Measurements from ENCODE around the gene PPP1R27. TPM values are rescaled to one million over a fixed set of nuclear protein-coding genes. Genes with fewer than 3 reads are reported as not detected.

The PPP1R27 gene
- polyA plus RNA-seq, 1 experiment, result not detected

GRCh38 chr17:81865733-81866439 is 31.0 kb upstream of the PPP1R27 start:
- ChIA-PET POLR2A (no interaction called here), CTCF (interaction anchor here (0.7 to 0.9 kb wide), 2 partner anchors 147 to 182 kb away, joined by 3 to 4 read pairs; partner anchors contain the start of genes ARL16 and HGS)
- Histone ChIP-seq H3K27me3 (ENCODE audit: control insufficient read depth, insufficient read depth, low read length) (no peaks in the 10 kb centered on the region), H3K4me3 (ENCODE audit: low read depth, low read length) (no peak overlapping the region), H3K36me3 (ENCODE audit: control insufficient read depth, insufficient read depth, low read length) (peaks cover 30% of the 10 kb centered on the region)
- no peak for DNase-seq (ENCODE audit: low read depth)
- TF ChIP-seq, protein P1, sequence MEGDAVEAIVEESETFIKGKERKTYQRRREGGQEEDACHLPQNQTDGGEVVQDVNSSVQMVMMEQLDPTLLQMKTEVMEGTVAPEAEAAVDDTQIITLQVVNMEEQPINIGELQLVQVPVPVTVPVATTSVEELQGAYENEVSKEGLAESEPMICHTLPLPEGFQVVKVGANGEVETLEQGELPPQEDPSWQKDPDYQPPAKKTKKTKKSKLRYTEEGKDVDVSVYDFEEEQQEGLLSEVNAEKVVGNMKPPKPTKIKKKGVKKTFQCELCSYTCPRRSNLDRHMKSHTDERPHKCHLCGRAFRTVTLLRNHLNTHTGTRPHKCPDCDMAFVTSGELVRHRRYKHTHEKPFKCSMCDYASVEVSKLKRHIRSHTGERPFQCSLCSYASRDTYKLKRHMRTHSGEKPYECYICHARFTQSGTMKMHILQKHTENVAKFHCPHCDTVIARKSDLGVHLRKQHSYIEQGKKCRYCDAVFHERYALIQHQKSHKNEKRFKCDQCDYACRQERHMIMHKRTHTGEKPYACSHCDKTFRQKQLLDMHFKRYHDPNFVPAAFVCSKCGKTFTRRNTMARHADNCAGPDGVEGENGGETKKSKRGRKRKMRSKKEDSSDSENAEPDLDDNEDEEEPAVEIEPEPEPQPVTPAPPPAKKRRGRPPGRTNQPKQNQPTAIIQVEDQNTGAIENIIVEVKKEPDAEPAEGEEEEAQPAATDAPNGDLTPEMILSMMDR (IDR thresholded peaks at IDR 0.05; ENCODE audit: insufficient read depth, low read depth, low read length), result no peak

DNA sequence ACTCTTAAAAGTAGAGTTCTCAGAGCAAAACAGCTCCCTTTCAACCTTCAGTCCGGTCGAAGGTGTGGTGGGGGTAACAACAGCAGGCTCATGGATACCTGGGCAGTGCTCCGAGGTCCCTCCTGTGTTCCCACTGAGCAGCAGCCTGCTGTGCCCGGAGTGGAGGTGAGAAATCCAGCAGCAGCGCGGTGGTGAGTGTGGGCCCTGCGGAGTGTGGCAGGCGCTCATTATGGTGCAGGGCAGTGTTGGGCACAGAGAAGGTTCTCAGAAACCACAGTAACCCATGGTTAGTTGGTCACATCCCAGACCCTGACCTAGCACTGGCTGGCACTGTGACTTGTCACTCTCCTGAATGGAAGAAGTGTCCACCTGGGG is 30.5 kb upstream of the PPP1R27 start:
- TF ChIP-seq, protein P1 (IDR thresholded peaks at IDR 0.05; ENCODE audit: insufficient read depth, low read depth, low read length), result no peak
- DNase-seq (ENCODE audit: low read depth), result no peak
- CTCF ChIA-PET, result no interaction called here
- Histone ChIP-seq H3K4me3 (ENCODE audit: low read depth, low read length) (no peak overlapping the region), H3K27me3 (ENCODE audit: control insufficient read depth, insufficient read depth, low read length) (no peaks in the 10 kb centered on the region), H3K36me3 (ENCODE audit: control insufficient read depth, insufficient read depth, low read length) (peaks cover 30% of the 10 kb centered on the region)
- POLR2A ChIA-PET, result no interaction called here

DNA sequence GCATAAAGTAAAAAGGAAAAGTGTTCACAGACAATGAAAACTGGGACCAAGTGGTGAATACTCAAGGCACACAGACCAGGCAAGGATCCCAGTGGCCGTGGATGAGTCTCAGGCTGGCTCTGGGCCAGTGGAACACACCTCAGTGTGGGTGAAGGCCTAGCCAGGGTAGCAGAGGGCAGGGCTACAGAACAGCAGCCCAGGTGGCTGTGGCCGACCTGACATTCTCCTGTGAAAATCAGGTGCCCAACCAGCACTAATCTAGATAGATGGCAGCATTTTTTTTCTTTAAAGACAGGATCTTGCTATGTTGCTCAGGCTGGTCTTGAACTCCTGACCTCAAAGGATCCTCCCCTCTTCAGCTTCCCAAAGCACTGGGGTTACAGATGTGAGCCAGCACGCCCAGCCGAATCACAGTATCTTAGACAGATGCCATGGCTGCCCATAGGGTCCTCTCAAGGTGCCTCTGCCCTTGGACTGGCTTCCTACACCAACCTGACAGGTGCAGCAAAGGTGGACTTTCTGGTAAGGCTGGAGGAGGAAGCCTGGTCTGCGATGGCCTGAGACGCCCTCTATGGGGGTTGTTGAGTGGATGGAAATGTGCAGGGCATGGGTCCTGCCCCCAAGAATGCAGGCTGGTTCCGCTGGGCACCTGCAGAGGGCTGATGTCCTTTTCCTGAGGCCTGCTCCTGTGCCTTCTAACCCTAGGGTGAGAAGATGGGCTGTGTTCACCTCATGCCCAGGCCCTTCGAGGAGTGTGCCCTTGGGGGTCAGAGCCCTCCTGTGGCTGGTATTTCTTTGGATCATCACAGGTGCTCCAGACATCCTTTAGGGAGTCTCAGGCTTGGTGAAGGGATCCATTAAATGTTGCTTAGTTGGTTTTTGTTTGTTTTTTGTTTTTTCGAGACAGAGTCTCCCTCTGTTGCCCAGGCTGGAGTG is 29.3 kb upstream of the PPP1R27 start:
- TF ChIP-seq, protein P1 (IDR thresholded peaks at IDR 0.05; ENCODE audit: insufficient read depth, low read depth, low read length), result no peak
- Histone ChIP-seq H3K36me3 (ENCODE audit: control insufficient read depth, insufficient read depth, low read length) (peaks cover 23% of the 10 kb centered on the region), H3K4me3 (ENCODE audit: low read depth, low read length) (no peak overlapping the region), H3K27me3 (ENCODE audit: control insufficient read depth, insufficient read depth, low read length) (no peaks in the 10 kb centered on the region)
- DNase-seq (ENCODE audit: low read depth), result no peak
- POLR2A ChIA-PET, result interaction anchor here (0.5 to 0.9 kb wide), 2 partner anchors 151 to 155 kb away, joined by 3 to 4 read pairs; no protein-coding TSS in a partner anchor
- CTCF ChIA-PET, result no interaction called here

GRCh38 chr17:81863123-81863675 is 28.3 kb upstream of the PPP1R27 start:
- TF ChIP-seq, protein P1 (IDR thresholded peaks at IDR 0.05; ENCODE audit: insufficient read depth, low read depth, low read length), result no peak
- ChIA-PET CTCF (no interaction called here), POLR2A (interaction anchor here (0.5 to 0.9 kb wide), 2 partner anchors 150 to 154 kb away, joined by 3 to 4 read pairs; no protein-coding TSS in a partner anchor)
- Histone ChIP-seq H3K4me3 (ENCODE audit: low read depth, low read length) (no peak overlapping the region), H3K27me3 (ENCODE audit: control insufficient read depth, insufficient read depth, low read length) (no peaks in the 10 kb centered on the region), H3K36me3 (ENCODE audit: control insufficient read depth, insufficient read depth, low read length) (peaks cover 19% of the 10 kb centered on the region)
- DNase-seq (ENCODE audit: low read depth), result no peak
